Coronary artery (tissue), 2 donors: ENCODE measurements around the gene ATP6V0B.

Experiments
- DNase-seq: peaks from one replicate; pipeline ENCODE4 v3.0.0-alpha.2; 2017; ENCODE audit warnings: low spot score
- H3K27ac ChIP-seq, 2 donors: fragments of 200-600 bp; sonication (generic); one replicate each; pipeline ENCODE4 v1.5.1; 2016 to 2019
- H3K4me3 ChIP-seq: fragments of 200-600 bp; sonication (generic); 2 replicates; pipeline ENCODE4 v1.5.1; 2016; ENCODE audit warnings: mild to moderate bottlenecking, moderate library complexity
- CTCF ChIP-seq: fragments of 200-600 bp; sonication (generic); IDR thresholded peaks from one replicate; pipeline ENCODE4 v1.5.1; 2019; ENCODE audit warnings: antibody characterized with exemption

Gene ATP6V0B

DNA sequence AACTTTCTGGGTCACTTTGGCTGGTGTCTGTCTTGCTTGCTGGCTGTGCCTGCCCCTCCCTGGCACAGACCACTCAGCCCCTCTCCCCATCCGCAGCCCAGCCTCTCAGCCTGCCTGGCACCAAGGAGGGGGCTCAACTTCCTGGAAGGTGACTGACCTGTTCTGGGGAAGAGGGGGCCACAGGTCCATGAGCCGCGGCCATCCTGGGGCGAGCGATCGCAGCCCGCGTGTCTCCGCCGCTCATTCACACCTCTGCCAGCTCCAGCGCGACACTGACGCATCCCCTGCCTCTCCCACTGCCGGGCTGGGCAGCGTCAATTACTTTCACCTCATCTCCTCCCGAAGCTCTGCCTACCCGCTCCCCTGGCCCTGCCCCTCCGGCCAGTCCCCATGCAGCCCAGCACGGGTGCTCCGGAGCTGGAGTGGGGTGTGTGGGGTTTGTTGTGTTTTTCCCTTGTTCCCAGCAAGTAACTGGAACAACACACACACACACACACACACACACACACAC, 42.2 kb downstream of the ATP6V0B start:
- no peak for TF ChIP-seq CTCF
- Histone ChIP-seq H3K27ac (no peak overlapping the region), H3K4me3 (no peak overlapping the region)
- no peak for DNase-seq

GRCh38 chr1:44019466-44019948, 44.7 kb downstream of the ATP6V0B start:
- DNase-seq, result no peak
- no peak for TF ChIP-seq CTCF
- Histone ChIP-seq H3K27ac (no peak overlapping the region), H3K4me3 (no peak overlapping the region)

GRCh38 chr1:44020464-44020863, 45.7 kb downstream of the ATP6V0B start:
- Histone ChIP-seq H3K4me3 (no peak overlapping the region), H3K27ac (no peak overlapping the region)
- no peak for DNase-seq
- TF ChIP-seq CTCF, result no peak

- Histone ChIP-seq H3K4me3 (no peak overlapping the region), H3K27ac (no peak overlapping the region)
- TF ChIP-seq CTCF, result no peak
- DNase-seq, result no peak
These were observed 46.4 kb downstream of the ATP6V0B start for GRCh38 chr1:44021156-44021555.

GRCh38 chr1:44021581-44022321, 47.0 kb downstream of the ATP6V0B start:
- H3K27ac ChIP-seq, result no peak overlapping the region
- DNase-seq, result no peak
- no peak for TF ChIP-seq CTCF
- no peak overlapping the region for H3K4me3 ChIP-seq

GRCh38 chr1:44024031-44024902, 49.5 kb downstream of the ATP6V0B start:
- TF ChIP-seq CTCF, result no peak
- H3K4me3 ChIP-seq, result no peak overlapping the region
- H3K27ac ChIP-seq, result no peak overlapping the region
- no peak for DNase-seq
